Loucy (cell line): ENCODE data around the gene MYH13.

ENCODE experiments used
- H2AFZ ChIP-seq: fragments of 200-600 bp; sonication (generic); 2 replicates; pipeline ENCODE4 v1.6.0; 2016; ENCODE audit warnings: antibody characterized with exemption, mild to moderate bottlenecking, low read length, moderate library complexity
- H3F3A ChIP-seq: fragments of 200-600 bp; 2 replicates; pipeline ENCODE4 v1.6.0; 2016; ENCODE audit warnings: antibody characterized with exemption, low read depth, mild to moderate bottlenecking
- H3K27me3 ChIP-seq: fragments of 200-600 bp; sonication (generic); 2 replicates; pipeline ENCODE4 v1.6.1; 2014; ENCODE audit warnings: low read length, mild to moderate bottlenecking; ENCODE audit not compliant: insufficient read depth, poor library complexity, severe bottlenecking
- H3K36me3 ChIP-seq: fragments of 200-600 bp; sonication (generic); 2 replicates; pipeline ENCODE4 v1.6.1; 2016; ENCODE audit warnings: low read length; ENCODE audit not compliant: insufficient read depth
- H3K4me1 ChIP-seq: fragments of 200-600 bp; sonication (generic); 2 replicates; pipeline ENCODE4 v1.5.1; 2014; ENCODE audit warnings: low read length, mild to moderate bottlenecking; ENCODE audit not compliant: insufficient read depth, poor library complexity, severe bottlenecking
- H3K4me2 ChIP-seq: fragments of 200-600 bp; sonication (generic); 2 replicates; pipeline ENCODE4 v1.6.0; 2014; ENCODE audit warnings: antibody characterized with exemption, low read length, low read depth, mild to moderate bottlenecking; ENCODE audit not compliant: poor library complexity, severe bottlenecking
- H3K4me3 ChIP-seq: fragments of 200-600 bp; sonication (generic); 2 replicates; pipeline ENCODE4 v1.5.1; 2014; ENCODE audit warnings: low read length, mild to moderate bottlenecking, mixed read lengths; ENCODE audit not compliant: poor library complexity, severe bottlenecking
- H3K79me2 ChIP-seq: fragments of 200-600 bp; sonication (generic); 2 replicates; pipeline ENCODE4 v1.6.1; 2014; ENCODE audit warnings: low read length; ENCODE audit not compliant: insufficient read depth
- H3K9ac ChIP-seq: fragments of 200-600 bp; sonication (generic); 2 replicates; pipeline ENCODE4 v1.6.0; 2014; ENCODE audit warnings: mild to moderate bottlenecking, low read depth, low read length, moderate library complexity; ENCODE audit not compliant: poor library complexity, severe bottlenecking
- H3K9me2 ChIP-seq: fragments of 200-600 bp; sonication (generic); replicated peaks from 2 replicates; pipeline ENCODE4 v1.6.1; 2016; ENCODE audit warnings: low read depth, low read length, mixed read lengths
- H3K9me3 ChIP-seq: fragments of 200-600 bp; sonication (generic); 2 replicates; pipeline ENCODE4 v1.6.1; 2014; ENCODE audit warnings: mild to moderate bottlenecking, antibody characterized with exemption, low read length, low read depth; ENCODE audit not compliant: insufficient read depth
- H4K20me1 ChIP-seq: fragments of 200-600 bp; sonication (generic); 2 replicates; pipeline ENCODE4 v1.6.0; 2014; ENCODE audit warnings: antibody characterized with exemption, low read length, mild to moderate bottlenecking; ENCODE audit not compliant: insufficient read depth, poor library complexity, severe bottlenecking
- EZH2phosphoT487 ChIP-seq: fragments of 200-600 bp; IDR thresholded peaks from 2 replicates; pipeline ENCODE4 v1.6.1; 2018; ENCODE audit warnings: antibody characterized with exemption, mild to moderate bottlenecking, moderate library complexity, borderline replicate concordance
- TF ChIP-seq, protein P1 (sequence below): fragments of 200-600 bp; sonication (generic); conservative IDR thresholded peaks from 2 replicates; pipeline ENCODE4 v1.5.1; 2014; ENCODE audit warnings: mild to moderate bottlenecking, antibody characterized with exemption, low read length

The MYH13 gene

DNA sequence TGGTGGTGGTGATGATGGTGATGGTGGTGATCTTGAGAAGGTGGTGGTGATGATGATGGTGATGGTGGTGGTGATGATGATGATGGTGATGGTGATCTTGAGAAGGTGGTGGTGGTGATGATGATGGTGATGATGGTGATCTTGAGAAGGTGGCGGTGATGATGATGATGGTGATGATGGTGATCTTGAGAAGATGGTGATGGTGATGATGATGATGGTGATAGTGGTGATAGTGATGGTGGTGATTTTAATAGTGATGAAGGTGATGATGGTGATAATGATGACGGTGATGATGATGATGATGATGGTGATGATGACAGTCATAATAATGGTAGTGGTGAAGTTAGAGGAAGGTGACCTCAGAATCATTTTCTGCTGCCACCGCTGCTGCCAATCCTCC, 75.1 kb downstream of the MYH13 start:
- H3K4me1 ChIP-seq = peaks cover 4% of the 10 kb centered on the region
- H3K27me3 ChIP-seq = no peaks in the 10 kb centered on the region
- H4K20me1 ChIP-seq = no peaks in the 10 kb centered on the region
- H3K36me3 ChIP-seq = no peaks in the 10 kb centered on the region
- TF ChIP-seq, protein P1, sequence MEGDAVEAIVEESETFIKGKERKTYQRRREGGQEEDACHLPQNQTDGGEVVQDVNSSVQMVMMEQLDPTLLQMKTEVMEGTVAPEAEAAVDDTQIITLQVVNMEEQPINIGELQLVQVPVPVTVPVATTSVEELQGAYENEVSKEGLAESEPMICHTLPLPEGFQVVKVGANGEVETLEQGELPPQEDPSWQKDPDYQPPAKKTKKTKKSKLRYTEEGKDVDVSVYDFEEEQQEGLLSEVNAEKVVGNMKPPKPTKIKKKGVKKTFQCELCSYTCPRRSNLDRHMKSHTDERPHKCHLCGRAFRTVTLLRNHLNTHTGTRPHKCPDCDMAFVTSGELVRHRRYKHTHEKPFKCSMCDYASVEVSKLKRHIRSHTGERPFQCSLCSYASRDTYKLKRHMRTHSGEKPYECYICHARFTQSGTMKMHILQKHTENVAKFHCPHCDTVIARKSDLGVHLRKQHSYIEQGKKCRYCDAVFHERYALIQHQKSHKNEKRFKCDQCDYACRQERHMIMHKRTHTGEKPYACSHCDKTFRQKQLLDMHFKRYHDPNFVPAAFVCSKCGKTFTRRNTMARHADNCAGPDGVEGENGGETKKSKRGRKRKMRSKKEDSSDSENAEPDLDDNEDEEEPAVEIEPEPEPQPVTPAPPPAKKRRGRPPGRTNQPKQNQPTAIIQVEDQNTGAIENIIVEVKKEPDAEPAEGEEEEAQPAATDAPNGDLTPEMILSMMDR = no peak
- TF ChIP-seq EZH2phosphoT487 = no peak
- H3F3A ChIP-seq = no peaks in the 10 kb centered on the region
- H3K79me2 ChIP-seq = no peaks in the 10 kb centered on the region
- H3K9me2 ChIP-seq = no peaks in the 10 kb centered on the region
- no peaks in the 10 kb centered on the region for H3K9me3 ChIP-seq
- no peak overlapping the region for H2AFZ ChIP-seq
- H3K9ac ChIP-seq = no peak overlapping the region
- H3K4me3 ChIP-seq = no peak overlapping the region
- H3K4me2 ChIP-seq = no peak overlapping the region

DNA sequence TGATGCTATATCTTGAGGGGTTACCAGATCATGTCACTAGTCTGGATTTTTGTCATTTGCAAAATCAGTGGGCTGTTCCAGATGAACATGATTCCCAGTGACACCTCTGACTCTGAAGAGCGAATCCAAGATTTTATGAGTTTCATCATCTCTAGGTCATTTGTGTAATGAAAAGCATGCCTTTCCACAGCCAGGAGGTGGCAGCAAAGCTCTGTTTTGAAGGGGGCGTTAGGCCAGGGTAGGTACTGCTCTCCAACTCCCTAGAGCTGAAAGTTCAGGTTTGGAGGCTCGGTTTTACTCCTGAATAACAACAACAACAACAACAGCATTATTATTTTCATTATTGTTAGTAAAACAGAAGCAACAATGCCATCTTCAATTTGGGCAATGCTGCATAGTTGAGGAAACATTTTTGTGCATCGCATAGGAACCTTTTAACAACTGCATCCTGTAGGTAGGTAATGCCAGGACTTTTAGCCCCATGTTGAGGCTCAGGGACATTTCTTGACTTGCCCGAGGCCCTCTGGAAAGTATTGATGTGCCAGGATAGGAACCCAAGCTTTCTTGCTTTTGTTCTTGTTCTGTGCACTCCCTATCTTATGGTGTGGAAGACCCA, 77.0 kb downstream of the MYH13 start:
- Histone ChIP-seq H3K79me2 (no peaks in the 10 kb centered on the region), H3K9ac (no peak overlapping the region), H3F3A (no peaks in the 10 kb centered on the region), H3K4me2 (no peak overlapping the region), H4K20me1 (no peaks in the 10 kb centered on the region), H3K36me3 (no peaks in the 10 kb centered on the region), H2AFZ (no peak overlapping the region), H3K9me2 (no peaks in the 10 kb centered on the region), H3K27me3 (no peaks in the 10 kb centered on the region), H3K4me3 (no peak overlapping the region), H3K4me1 (peaks cover 7% of the 10 kb centered on the region), H3K9me3 (no peaks in the 10 kb centered on the region)
- no peak for TF ChIP-seq EZH2phosphoT487
- TF ChIP-seq, protein P1 = peak; percentile 92

DNA sequence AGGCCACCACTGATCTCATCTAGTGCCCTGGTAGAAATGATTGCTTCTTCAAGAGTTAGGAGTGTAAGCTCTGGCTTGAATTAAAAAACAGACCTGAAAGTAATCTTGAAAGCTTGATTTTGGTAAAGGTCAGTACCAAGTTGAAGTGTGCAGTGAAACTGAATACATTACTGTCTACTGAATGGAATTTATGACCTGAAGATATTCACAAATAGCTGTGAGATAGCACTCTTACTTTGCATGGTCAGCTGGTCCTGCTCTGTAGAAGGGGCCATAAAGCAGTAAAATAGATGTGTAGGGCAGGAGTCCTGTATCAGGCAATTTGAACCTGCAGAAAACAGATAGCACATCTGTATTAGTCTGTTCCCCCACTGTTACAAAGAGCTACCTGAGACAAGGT, 78.6 kb downstream of the MYH13 start:
- no peaks in the 10 kb centered on the region for H3K36me3 ChIP-seq
- H3K4me3 ChIP-seq = no peak overlapping the region
- H3K9me2 ChIP-seq = no peaks in the 10 kb centered on the region
- peaks cover 4% of the 10 kb centered on the region for H3K27me3 ChIP-seq
- peaks cover 7% of the 10 kb centered on the region for H3K4me1 ChIP-seq
- no peaks in the 10 kb centered on the region for H3K9me3 ChIP-seq
- TF ChIP-seq, protein P1 = no peak
- TF ChIP-seq EZH2phosphoT487 = no peak
- H2AFZ ChIP-seq = no peak overlapping the region
- H3K4me2 ChIP-seq = no peak overlapping the region
- no peaks in the 10 kb centered on the region for H3F3A ChIP-seq
- H3K79me2 ChIP-seq = no peaks in the 10 kb centered on the region
- no peak overlapping the region for H3K9ac ChIP-seq
- no peaks in the 10 kb centered on the region for H4K20me1 ChIP-seq
